ENCODE data around the gene DUSP22. TPM values are rescaled to one million over a fixed set of nuclear protein-coding genes. Genes with fewer than 3 reads are reported as not detected.
"Not testable (repeated sequence)": the region's sequence is repeated elsewhere in the genome, so short reads cannot be mapped to it uniquely, and the experiment has no call there.

Gene DUSP22
- total RNA-seq, 2 donors from 2014 or later, result 33.5 to 35.4 TPM

DNA sequence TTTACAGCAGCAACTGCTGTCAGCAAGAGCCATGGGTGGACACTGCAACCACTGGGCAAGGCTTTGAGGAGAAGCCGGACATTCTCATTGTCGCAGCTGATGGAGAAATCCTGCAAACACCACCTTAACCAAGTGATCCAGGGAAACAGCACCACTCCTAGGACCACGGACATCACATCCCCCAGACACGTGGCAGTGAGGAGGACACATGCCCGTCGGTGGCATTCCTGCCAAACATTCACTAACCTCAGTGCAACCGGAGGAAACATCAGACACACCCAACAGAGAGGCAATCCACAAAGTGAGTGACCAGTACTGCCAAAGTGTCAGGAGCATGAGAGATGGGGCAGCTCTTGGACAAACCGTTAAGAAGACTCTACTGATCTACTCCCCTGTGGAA, 82.7 kb downstream of the DUSP22 start:
- no peak overlapping the region for H3K27ac Mint-ChIP-seq
- TF ChIP-seq, protein P1, sequence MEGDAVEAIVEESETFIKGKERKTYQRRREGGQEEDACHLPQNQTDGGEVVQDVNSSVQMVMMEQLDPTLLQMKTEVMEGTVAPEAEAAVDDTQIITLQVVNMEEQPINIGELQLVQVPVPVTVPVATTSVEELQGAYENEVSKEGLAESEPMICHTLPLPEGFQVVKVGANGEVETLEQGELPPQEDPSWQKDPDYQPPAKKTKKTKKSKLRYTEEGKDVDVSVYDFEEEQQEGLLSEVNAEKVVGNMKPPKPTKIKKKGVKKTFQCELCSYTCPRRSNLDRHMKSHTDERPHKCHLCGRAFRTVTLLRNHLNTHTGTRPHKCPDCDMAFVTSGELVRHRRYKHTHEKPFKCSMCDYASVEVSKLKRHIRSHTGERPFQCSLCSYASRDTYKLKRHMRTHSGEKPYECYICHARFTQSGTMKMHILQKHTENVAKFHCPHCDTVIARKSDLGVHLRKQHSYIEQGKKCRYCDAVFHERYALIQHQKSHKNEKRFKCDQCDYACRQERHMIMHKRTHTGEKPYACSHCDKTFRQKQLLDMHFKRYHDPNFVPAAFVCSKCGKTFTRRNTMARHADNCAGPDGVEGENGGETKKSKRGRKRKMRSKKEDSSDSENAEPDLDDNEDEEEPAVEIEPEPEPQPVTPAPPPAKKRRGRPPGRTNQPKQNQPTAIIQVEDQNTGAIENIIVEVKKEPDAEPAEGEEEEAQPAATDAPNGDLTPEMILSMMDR (conservative IDR thresholded peaks at IDR 0.05), result no peak
- H3K9ac ChIP-seq (ENCODE audit: extremely low read depth, low read length, poor library complexity, severe bottlenecking), result no peak overlapping the region
- no peaks in the 10 kb centered on the region for H3K36me3 ChIP-seq (ENCODE audit: control insufficient read depth, insufficient read depth, low read length)
- no peaks in the 10 kb centered on the region for H3K4me1 ChIP-seq (ENCODE audit: control insufficient read depth, insufficient read depth, low read length)
- no peaks in the 10 kb centered on the region for H3K4me1 Mint-ChIP-seq
- H3K9me3 Mint-ChIP-seq, result peaks cover 81% of the 10 kb centered on the region
- no peaks in the 10 kb centered on the region for H3K36me3 Mint-ChIP-seq (ENCODE audit: low read depth)
- 87 to 93% methylated on average over 8 of the region's 8 CpGs for WGBS, 2 experiments (ENCODE audit: insufficient coverage in 1 of 2, insufficient read length in 1 of 2)
- no peak overlapping the region for H3K4me3 ChIP-seq (ENCODE audit: low read length)
- no peak for DNase-seq
- no peak overlapping the region for H3K27ac ChIP-seq (ENCODE audit: low read depth, low read length)
- no peaks in the 10 kb centered on the region for H3K27me3 ChIP-seq (ENCODE audit: control insufficient read depth, insufficient read depth, low read length, poor library complexity, severe bottlenecking)
- H3K4me3 Mint-ChIP-seq, result no peak overlapping the region
- H3K9me3 ChIP-seq (ENCODE audit: control insufficient read depth, low read length), result peaks cover 8% of the 10 kb centered on the region
- peaks cover 8% of the 10 kb centered on the region for H3K27me3 Mint-ChIP-seq (ENCODE audit: insufficient read depth)

GRCh38 chr6:376827-377640, 84.7 kb downstream of the DUSP22 start:
- H3K4me1 Mint-ChIP-seq, result no peaks in the 10 kb centered on the region
- Histone ChIP-seq H3K36me3 (ENCODE audit: control insufficient read depth, insufficient read depth, low read length) (no peaks in the 10 kb centered on the region), H3K9ac (ENCODE audit: extremely low read depth, low read length, poor library complexity, severe bottlenecking) (no peak overlapping the region), H3K27me3 (ENCODE audit: control insufficient read depth, insufficient read depth, low read length, poor library complexity, severe bottlenecking) (no peaks in the 10 kb centered on the region), H3K4me1 (ENCODE audit: control insufficient read depth, insufficient read depth, low read length) (no peaks in the 10 kb centered on the region), H3K27ac (ENCODE audit: low read depth, low read length) (no peak overlapping the region), H3K9me3 (ENCODE audit: control insufficient read depth, low read length) (peaks cover 4% of the 10 kb centered on the region), H3K4me3 (ENCODE audit: low read length) (no peak overlapping the region)
- no peak for DNase-seq
- H3K27me3 Mint-ChIP-seq (ENCODE audit: insufficient read depth), result peaks cover 14% of the 10 kb centered on the region
- no peak overlapping the region for H3K27ac Mint-ChIP-seq
- 82 to 87% methylated on average over 8 to 10 of the region's 10 CpGs for WGBS, 2 experiments (ENCODE audit: insufficient coverage in 1 of 2, insufficient read length in 1 of 2)
- H3K36me3 Mint-ChIP-seq (ENCODE audit: low read depth), result no peaks in the 10 kb centered on the region
- H3K9me3 Mint-ChIP-seq, result peaks cover 91% of the 10 kb centered on the region
- H3K4me3 Mint-ChIP-seq, result no peak overlapping the region
- TF ChIP-seq, protein P1 (conservative IDR thresholded peaks at IDR 0.05), result no peak

GRCh38 chr6:377641-378020, 85.3 kb downstream of the DUSP22 start:
- H3K4me3 ChIP-seq (ENCODE audit: low read length); H3K4me1 Mint-ChIP-seq; DNase-seq; H3K9me3 ChIP-seq (ENCODE audit: control insufficient read depth, low read length); H3K27ac ChIP-seq (ENCODE audit: low read depth, low read length); H3K9ac ChIP-seq (ENCODE audit: extremely low read depth, low read length, poor library complexity, severe bottlenecking); H3K27ac Mint-ChIP-seq; H3K4me1 ChIP-seq (ENCODE audit: control insufficient read depth, insufficient read depth, low read length); H3K36me3 Mint-ChIP-seq (ENCODE audit: low read depth); H3K36me3 ChIP-seq (ENCODE audit: control insufficient read depth, insufficient read depth, low read length); H3K4me3 Mint-ChIP-seq; H3K27me3 ChIP-seq (ENCODE audit: control insufficient read depth, insufficient read depth, low read length, poor library complexity, severe bottlenecking): not testable (repeated sequence)
- peaks cover 14% of the 10 kb centered on the region for H3K27me3 Mint-ChIP-seq (ENCODE audit: insufficient read depth)
- WGBS, 2 experiments (ENCODE audit: insufficient coverage in 1 of 2, insufficient read length in 1 of 2), result 92% methylated on average over 10 to 13 of the region's 13 CpGs
- H3K9me3 Mint-ChIP-seq, result peaks cover 88% of the 10 kb centered on the region
